Hepatocyte (in vitro differentiated cells): ENCODE data around the gene SF3B3. TPM values are rescaled to one million over a fixed set of nuclear protein-coding genes. Genes with fewer than 3 reads are reported as not detected.
A peak's percentile ranks its signal among the peaks of the same experiment; 100 is the strongest.

ENCODE experiments used
- DNase-seq: peaks from one replicate; pipeline ENCODE4 v3.0.0-alpha.2; 2016; ENCODE audit warnings: low spot score
- H2AFZ ChIP-seq: fragments of 200-600 bp; sonication (generic); 2 replicates; pipeline ENCODE4 v1.6.0; 2016; ENCODE audit warnings: antibody characterized with exemption, mild to moderate bottlenecking
- H3K27ac ChIP-seq: fragments of 200-600 bp; sonication (generic); 2 replicates; pipeline ENCODE4 v1.5.1; 2016; ENCODE audit warnings: mild to moderate bottlenecking
- H3K27me3 ChIP-seq: fragments of 200-600 bp; sonication (generic); 2 replicates; pipeline ENCODE4 v1.6.1; 2016
- H3K36me3 ChIP-seq: fragments of 200-600 bp; sonication (generic); replicated peaks from 2 replicates; pipeline ENCODE4 v1.5.1; 2016; ENCODE audit warnings: low read depth; ENCODE audit not compliant: insufficient read depth
- H3K4me1 ChIP-seq: fragments of 200-600 bp; sonication (generic); 2 replicates; pipeline ENCODE4 v1.5.1; 2016; ENCODE audit warnings: mild to moderate bottlenecking, moderate library complexity; ENCODE audit not compliant: insufficient read depth
- H3K4me2 ChIP-seq: fragments of 200-600 bp; sonication (generic); 2 replicates; pipeline ENCODE4 v1.6.0; 2016
- H3K4me3 ChIP-seq: fragments of 200-600 bp; sonication (generic); 2 replicates; pipeline ENCODE4 v1.5.1; 2016; ENCODE audit warnings: mild to moderate bottlenecking
- H3K79me2 ChIP-seq: fragments of 200-600 bp; sonication (generic); 2 replicates; pipeline ENCODE4 v1.6.0; 2017; ENCODE audit warnings: mild to moderate bottlenecking
- H3K9me2 ChIP-seq: fragments of 200-600 bp; sonication (generic); replicated peaks from 2 replicates; pipeline ENCODE4 v1.6.0; 2017; ENCODE audit warnings: mild to moderate bottlenecking; ENCODE audit not compliant: insufficient read depth
- H3K9me3 ChIP-seq: fragments of 200-600 bp; sonication (generic); 2 replicates; pipeline ENCODE4 v1.5.1; 2016; ENCODE audit warnings: low read depth, mild to moderate bottlenecking
- H4K20me1 ChIP-seq: fragments of 200-600 bp; sonication (generic); 2 replicates; pipeline ENCODE4 v1.6.0; 2016; ENCODE audit warnings: mild to moderate bottlenecking; ENCODE audit not compliant: insufficient read depth, poor library complexity, severe bottlenecking
- EZH2 ChIP-seq: fragments of 200-600 bp; sonication (generic); IDR thresholded peaks from 2 replicates; pipeline ENCODE4 v1.6.1; 2016; ENCODE audit warnings: antibody characterized with exemption, mild to moderate bottlenecking, borderline replicate concordance
- EZH2phosphoT487 ChIP-seq: fragments of 200-600 bp; sonication (generic); IDR thresholded peaks from one replicate; pipeline ENCODE4 v1.6.1; 2018; ENCODE audit warnings: antibody characterized with exemption, mild to moderate bottlenecking, low read depth, moderate library complexity; ENCODE audit not compliant: unreplicated experiment, severe bottlenecking
- WGBS: methylation state at CpG from one replicate; pipeline ENCODE4 v1.1.6; 2016; ENCODE audit warnings: low lambda C conversion rate; ENCODE audit errors: missing lambda C conversion rate; 5-methylcytosine and 5-hydroxymethylcytosine counted together
- polyA plus RNA-seq: library from polyadenylated mRNA; unstranded; fragments of >200 nt; fragmentation: Nextera tagmentation; extraction: Ambion mirVana; gene quantifications from 2 replicates; pipeline ENCODE4 v1.2.1, GENCODE V29; 2016
- total RNA-seq: library from RNA; depleted of rRNA; stranded (reverse); fragments of >200 nt; gene quantifications from 2 replicates; pipeline ENCODE4 v1.2.3, GENCODE V29; 2014
- TF ChIP-seq, protein P1 (sequence below): fragments of 200-600 bp; sonication (generic); IDR thresholded peaks from 2 replicates; pipeline ENCODE4 v1.5.1; 2016; ENCODE audit warnings: antibody characterized with exemption, mild to moderate bottlenecking; ENCODE audit not compliant: poor library complexity

The SF3B3 gene
- total and polyA plus RNA-seq, 2 experiments from 2014 or later: 147 to 171 TPM

GRCh38 chr16:70578035-70578434 is 54.4 kb downstream of the SF3B3 start:
- H4K20me1 ChIP-seq: no peaks in the 10 kb centered on the region
- no peak overlapping the region for H3K4me2 ChIP-seq
- no peak for TF ChIP-seq EZH2phosphoT487
- H3K4me3 ChIP-seq: no peak overlapping the region
- H2AFZ ChIP-seq: no peak overlapping the region
- DNase-seq: no peak
- H3K9me3 ChIP-seq: no peaks in the 10 kb centered on the region
- H3K27ac ChIP-seq: no peak overlapping the region
- H3K79me2 ChIP-seq: no peaks in the 10 kb centered on the region
- H3K9me2 ChIP-seq: no peaks in the 10 kb centered on the region
- no peaks in the 10 kb centered on the region for H3K36me3 ChIP-seq
- no peaks in the 10 kb centered on the region for H3K27me3 ChIP-seq
- 80% methylated on average over 3 of the region's 3 CpGs for WGBS
- H3K4me1 ChIP-seq: peaks cover 9% of the 10 kb centered on the region

DNA sequence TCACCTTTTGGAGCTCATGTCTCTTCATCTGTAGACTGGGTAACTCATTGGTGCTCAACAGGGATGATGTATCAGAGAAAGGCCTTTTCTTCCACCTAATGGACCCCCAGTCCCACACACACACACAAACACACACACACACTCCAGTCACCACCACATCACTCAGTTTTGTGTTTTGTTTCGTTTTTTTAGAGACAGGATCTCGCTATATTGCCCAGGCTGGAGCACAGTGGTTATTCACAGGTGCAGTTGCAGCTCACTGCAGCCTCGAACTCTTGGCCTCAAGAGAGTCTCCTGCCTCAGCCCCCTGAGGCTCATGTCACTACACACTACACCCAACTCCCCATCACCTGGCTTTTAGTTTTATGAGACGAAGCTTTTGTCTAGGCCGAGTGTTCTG is 55.6 kb downstream of the SF3B3 start:
- H4K20me1 ChIP-seq: no peaks in the 10 kb centered on the region
- TF ChIP-seq, protein P1, sequence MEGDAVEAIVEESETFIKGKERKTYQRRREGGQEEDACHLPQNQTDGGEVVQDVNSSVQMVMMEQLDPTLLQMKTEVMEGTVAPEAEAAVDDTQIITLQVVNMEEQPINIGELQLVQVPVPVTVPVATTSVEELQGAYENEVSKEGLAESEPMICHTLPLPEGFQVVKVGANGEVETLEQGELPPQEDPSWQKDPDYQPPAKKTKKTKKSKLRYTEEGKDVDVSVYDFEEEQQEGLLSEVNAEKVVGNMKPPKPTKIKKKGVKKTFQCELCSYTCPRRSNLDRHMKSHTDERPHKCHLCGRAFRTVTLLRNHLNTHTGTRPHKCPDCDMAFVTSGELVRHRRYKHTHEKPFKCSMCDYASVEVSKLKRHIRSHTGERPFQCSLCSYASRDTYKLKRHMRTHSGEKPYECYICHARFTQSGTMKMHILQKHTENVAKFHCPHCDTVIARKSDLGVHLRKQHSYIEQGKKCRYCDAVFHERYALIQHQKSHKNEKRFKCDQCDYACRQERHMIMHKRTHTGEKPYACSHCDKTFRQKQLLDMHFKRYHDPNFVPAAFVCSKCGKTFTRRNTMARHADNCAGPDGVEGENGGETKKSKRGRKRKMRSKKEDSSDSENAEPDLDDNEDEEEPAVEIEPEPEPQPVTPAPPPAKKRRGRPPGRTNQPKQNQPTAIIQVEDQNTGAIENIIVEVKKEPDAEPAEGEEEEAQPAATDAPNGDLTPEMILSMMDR: no peak
- no peak for TF ChIP-seq EZH2
- no peak for TF ChIP-seq EZH2phosphoT487
- H3K36me3 ChIP-seq: no peaks in the 10 kb centered on the region
- DNase-seq: no peak
- no peak overlapping the region for H3K27ac ChIP-seq
- H3K4me1 ChIP-seq: peaks cover 9% of the 10 kb centered on the region
- no peaks in the 10 kb centered on the region for H3K79me2 ChIP-seq
- no peaks in the 10 kb centered on the region for H3K9me3 ChIP-seq
- no peak overlapping the region for H3K4me2 ChIP-seq
- no peaks in the 10 kb centered on the region for H3K9me2 ChIP-seq
- WGBS: 93% methylated on average over 5 of the region's 5 CpGs
- no peaks in the 10 kb centered on the region for H3K27me3 ChIP-seq
- H3K4me3 ChIP-seq: no peak overlapping the region
- no peak overlapping the region for H2AFZ ChIP-seq

DNA sequence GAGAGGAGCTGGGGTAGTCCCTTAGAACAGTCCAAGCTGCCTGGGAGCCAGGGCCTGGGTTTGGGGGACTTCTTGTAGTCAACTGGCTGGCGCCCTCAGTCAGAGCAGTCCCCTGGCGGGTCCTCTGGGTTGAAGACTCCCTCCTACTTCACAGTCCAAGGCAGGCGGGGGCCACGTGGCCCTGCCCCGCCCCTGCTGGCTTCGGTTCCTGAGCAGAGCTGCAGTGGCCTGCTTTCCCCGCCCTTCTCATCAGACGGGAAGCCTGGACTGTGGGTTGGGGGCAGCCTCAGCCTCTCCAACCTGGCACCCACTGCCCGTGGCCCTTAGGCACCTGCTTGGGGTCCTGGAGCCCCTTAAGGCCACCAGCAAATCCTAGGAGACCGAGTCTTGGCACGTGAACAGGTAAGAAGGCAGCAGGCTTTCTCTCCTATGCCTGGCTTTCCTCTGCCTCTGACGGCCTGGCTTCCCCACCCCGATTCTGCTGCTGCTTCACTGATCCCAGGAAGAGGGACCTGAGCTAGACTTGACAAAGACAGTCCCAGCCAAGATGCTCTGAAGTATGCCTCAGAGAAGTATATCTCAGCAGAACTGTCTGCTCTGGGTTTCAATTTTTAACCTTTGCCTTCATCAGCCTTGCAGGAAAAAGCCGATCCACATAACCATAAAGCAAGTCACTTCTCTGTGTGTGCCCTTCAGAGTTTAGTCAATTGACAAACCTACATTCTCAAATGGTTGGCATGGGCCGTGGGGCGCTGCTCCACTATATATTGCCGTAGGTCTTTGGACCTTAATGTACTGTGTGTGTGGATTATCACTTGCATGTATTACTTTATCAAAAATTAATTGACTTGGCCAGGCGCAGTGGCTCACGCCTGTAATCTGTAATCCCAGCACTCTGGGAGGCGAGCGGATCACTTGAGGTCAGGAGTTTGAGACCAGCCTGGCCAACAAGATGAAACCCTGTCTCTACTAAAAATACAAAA is 56.3 kb downstream of the SF3B3 start:
- Histone ChIP-seq H3K4me3 (no peak overlapping the region), H3K27me3 (no peaks in the 10 kb centered on the region), H3K79me2 (no peaks in the 10 kb centered on the region), H4K20me1 (no peaks in the 10 kb centered on the region), H3K4me1 (peaks cover 9% of the 10 kb centered on the region), H3K9me2 (no peaks in the 10 kb centered on the region), H3K27ac (no peak overlapping the region), H3K36me3 (no peaks in the 10 kb centered on the region), H2AFZ (no peak overlapping the region), H3K4me2 (no peak overlapping the region), H3K9me3 (no peaks in the 10 kb centered on the region)
- DNase-seq: no peak
- 77% methylated on average over 19 of the region's 21 CpGs for WGBS
- TF ChIP-seq, protein P1: no peak
- TF ChIP-seq EZH2phosphoT487 (no peak), EZH2 (no peak)

DNA sequence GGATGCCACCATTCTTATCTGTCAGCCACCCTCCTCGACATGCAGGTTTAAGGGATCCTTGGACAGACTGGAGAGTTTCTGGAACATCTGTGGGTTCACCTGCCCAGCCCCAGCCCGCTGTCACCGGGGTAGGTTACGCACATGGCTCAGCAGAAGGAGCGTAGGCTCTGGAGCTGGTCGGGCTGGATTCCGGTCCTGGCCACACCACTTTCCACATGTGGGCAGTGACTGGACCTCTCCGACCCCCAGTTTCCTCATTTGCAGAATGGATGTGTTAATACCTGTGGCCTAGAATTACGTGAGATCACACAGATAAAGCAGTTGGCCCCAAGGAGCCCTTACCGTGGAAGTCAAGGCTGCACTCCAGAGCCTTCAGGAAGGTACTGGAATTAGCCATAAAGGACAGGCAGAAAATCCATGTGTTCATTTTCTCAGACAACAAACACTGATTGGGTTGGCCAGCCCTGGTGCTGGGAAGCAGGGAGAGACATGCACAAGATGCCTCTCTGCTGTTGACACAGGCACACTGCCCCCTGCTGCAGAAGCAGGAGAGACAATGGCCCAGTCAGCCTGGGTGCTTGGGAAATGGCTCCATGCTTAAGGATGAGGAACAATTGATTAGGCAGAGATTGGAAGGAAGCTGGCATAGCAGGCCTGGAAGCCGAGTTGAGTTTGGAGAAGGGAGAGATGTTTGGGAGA is 58.8 kb downstream of the SF3B3 start:
- Histone ChIP-seq H2AFZ (no peak overlapping the region), H3K4me1 (peaks cover under 1% of the 10 kb centered on the region), H3K9me3 (no peaks in the 10 kb centered on the region), H4K20me1 (no peaks in the 10 kb centered on the region), H3K4me2 (no peak overlapping the region), H3K9me2 (no peaks in the 10 kb centered on the region), H3K79me2 (no peaks in the 10 kb centered on the region), H3K27me3 (no peaks in the 10 kb centered on the region), H3K36me3 (no peaks in the 10 kb centered on the region), H3K4me3 (no peak overlapping the region), H3K27ac (no peak overlapping the region)
- TF ChIP-seq, protein P1: peak; percentile 17
- no peak for TF ChIP-seq EZH2
- 76% methylated on average over 11 of the region's 11 CpGs for WGBS
- no peak for DNase-seq
